ENCODE measurements around the gene CDKN1B.
"Not testable (repeated sequence)": the region's sequence is repeated elsewhere in the genome, so short reads cannot be mapped to it uniquely, and the experiment has no call there.

CDKN1B gene

DNA sequence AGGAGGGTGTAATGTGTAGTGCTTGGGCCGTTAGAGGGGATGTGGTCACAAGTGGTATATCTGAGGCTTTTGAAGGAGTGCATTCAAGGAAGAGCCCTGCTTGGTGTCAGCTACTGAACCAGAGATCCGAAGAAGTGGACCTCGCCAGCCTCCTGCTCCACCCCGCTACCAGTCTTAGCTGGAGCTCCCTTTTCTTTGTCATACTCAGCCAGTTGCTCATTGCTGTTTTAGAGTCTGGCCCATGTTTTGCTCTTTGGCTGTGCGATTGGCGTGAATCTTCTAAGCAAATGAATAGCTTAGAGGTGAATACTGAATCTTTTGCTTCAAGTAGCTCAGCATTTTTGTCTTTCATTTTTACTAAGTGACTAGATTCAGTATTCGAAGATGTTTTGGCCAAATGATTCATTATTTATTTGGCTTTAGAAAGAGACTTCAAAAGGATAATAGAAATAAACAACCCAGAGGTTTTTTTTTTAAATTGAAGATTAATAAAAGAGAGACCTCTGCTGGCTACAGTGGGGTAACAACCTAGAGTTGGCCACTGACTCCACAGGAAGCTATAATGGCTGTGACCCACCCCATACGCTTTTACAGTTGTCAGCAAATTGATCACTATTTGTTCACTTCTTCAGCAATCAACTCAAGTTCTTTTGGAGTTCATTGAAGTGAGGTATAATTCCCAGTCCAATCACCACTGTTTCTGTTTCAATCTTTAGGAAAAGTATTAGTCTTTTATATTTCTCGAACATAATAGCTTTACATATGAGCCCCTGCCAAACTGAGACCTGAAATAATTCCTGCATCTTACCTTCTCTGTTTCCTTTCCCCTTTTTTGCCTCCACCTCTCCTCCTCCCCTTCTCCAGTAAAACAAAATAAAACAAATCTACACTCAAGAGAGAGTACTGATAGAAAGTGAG lies 19.9 kb downstream of the CDKN1B start:
- Mint-ChIP-seq H3K4me3 (no peak overlapping the region), H3K27ac (peak overlapping the region; percentile 63), H3K36me3 (ENCODE audit: low read depth) (no peaks in the 10 kb centered on the region), H3K27me3 (no peaks in the 10 kb centered on the region), H3K4me1 (ENCODE audit: low read depth) (peaks cover 13% of the 10 kb centered on the region), H3K9me3 (no peaks in the 10 kb centered on the region)
- intact Hi-C loops (cut with micrococcal nuclease) = no loop called here

DNA sequence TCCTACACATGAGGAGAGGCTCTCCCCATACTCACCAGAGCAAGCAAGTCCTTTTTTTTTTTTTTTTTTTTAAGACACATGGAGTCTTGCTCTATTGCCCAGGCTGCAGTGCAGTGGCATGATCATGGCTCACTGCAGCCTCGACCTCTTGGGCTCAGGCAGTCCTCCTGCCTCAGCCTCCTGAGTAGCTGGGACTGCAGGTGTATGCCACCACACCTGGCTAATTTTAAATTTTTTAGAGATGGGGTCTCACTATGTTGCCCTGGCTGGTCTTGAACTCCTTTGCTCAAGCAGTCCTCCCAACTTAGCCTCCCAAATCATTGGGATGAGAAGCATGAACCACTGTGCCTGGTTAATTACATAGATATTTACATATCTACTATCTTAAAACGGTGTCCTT lies 21.0 kb downstream of the CDKN1B start:
- H3K27ac Mint-ChIP-seq; intact Hi-C loops (cut with micrococcal nuclease); H3K9me3 Mint-ChIP-seq; H3K4me3 Mint-ChIP-seq; H3K36me3 Mint-ChIP-seq (ENCODE audit: low read depth); H3K27me3 Mint-ChIP-seq: not testable (repeated sequence)
- H3K4me1 Mint-ChIP-seq (ENCODE audit: low read depth) = peaks cover 13% of the 10 kb centered on the region

DNA sequence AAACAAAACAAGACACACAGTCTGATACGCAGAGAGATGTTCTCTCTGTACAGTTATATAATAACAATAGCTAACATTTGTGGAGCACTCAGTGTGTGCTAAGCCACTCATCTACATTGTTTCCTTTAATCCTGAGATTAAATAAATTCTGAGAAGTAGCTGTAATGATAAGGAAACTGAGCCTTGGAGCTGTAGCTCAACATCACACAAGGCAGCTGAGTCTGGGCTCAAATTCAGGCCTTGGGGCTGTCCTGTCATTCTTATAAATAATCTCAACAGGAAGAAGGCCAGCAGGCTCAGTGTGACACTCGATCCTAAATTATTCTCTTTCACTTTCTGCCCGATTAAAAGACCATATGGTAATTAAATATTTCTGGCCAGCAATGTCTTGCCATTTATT lies 24.5 kb downstream of the CDKN1B start:
- no peaks in the 10 kb centered on the region for H3K9me3 Mint-ChIP-seq
- H3K4me3 Mint-ChIP-seq = no peak overlapping the region
- no peaks in the 10 kb centered on the region for H3K36me3 Mint-ChIP-seq (ENCODE audit: low read depth)
- intact Hi-C loops (cut with micrococcal nuclease) = no loop called here
- no peak overlapping the region for H3K27ac Mint-ChIP-seq
- H3K27me3 Mint-ChIP-seq = no peaks in the 10 kb centered on the region
- H3K4me1 Mint-ChIP-seq (ENCODE audit: low read depth) = peaks cover 9% of the 10 kb centered on the region

DNA sequence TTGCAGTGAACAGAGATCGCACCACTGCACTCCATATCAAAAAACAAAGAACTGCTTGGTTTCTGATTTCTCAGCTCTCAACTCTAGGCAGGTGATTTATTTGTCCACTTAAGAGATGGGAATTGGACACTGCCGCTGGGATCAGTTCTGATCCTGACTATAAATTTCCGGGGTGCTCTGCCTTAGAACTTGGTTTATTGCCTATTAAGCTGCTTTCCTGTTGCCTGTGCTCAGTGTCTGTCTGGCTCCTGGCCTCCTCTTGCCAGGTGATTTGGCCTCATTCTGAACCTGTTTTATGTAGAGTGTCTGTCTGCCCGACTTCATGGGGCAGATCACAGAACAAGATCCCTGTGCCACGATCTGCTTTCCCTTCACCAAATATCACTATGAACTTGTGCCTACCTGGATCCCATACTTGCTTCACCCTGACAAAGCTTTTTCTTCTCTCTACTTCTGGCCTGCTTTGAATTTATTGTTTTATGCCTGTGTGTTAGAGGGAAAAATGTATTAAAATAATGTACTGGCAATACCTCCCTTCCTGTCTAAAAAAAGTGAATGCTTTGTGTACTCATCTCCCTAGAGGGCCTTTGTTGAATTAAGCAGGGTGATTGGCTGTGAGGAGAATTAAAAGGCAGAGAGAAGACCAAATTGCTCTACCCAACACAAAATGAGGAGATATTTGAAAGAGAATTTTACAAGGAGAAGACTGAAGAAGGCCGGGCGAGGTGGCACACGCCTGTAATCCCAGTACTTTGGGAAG lies 27.6 kb downstream of the CDKN1B start:
- H3K36me3 Mint-ChIP-seq (ENCODE audit: low read depth) = no peaks in the 10 kb centered on the region
- H3K27me3 Mint-ChIP-seq = no peaks in the 10 kb centered on the region
- no peak overlapping the region for H3K27ac Mint-ChIP-seq
- no peaks in the 10 kb centered on the region for H3K9me3 Mint-ChIP-seq
- H3K4me3 Mint-ChIP-seq = no peak overlapping the region
- H3K4me1 Mint-ChIP-seq (ENCODE audit: low read depth) = peaks cover 10% of the 10 kb centered on the region
- intact Hi-C loops (cut with micrococcal nuclease) = no loop called here

DNA sequence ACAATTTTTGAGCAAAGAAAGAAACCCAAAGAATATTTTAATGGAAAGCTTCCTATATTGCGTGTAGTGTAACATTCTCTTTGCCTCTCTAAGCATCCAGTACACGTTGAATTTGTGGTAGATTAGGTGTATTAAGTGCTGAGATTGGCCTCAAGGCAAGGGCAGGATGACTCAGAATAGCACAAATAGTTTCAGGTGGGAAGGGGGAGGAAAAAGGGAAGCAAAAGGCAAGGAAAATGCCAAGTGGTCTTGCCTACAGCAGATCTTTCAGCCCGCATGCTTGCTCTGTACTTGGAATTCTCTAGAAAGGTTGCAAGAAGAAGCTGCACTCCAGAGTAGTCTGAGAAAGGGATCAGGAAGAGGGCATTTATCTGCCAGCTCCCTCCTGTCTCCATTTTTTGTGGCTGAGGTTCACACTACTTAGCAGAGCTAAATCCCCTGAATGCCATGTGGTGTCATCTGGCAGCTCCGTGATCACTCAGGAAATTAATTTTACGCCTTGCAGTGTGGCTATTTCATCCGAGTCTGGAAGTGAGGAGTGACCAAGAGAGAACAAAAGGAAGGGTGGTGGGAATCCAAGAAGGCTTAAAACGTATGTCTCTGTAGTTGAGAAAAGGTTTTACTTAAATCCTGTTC lies 28.5 kb downstream of the CDKN1B start:
- Mint-ChIP-seq H3K9me3 (no peaks in the 10 kb centered on the region), H3K4me3 (no peak overlapping the region), H3K4me1 (ENCODE audit: low read depth) (peaks cover 10% of the 10 kb centered on the region), H3K27me3 (no peaks in the 10 kb centered on the region), H3K36me3 (ENCODE audit: low read depth) (no peaks in the 10 kb centered on the region), H3K27ac (no peak overlapping the region)
- intact Hi-C loops (cut with micrococcal nuclease) = no loop called here

DNA sequence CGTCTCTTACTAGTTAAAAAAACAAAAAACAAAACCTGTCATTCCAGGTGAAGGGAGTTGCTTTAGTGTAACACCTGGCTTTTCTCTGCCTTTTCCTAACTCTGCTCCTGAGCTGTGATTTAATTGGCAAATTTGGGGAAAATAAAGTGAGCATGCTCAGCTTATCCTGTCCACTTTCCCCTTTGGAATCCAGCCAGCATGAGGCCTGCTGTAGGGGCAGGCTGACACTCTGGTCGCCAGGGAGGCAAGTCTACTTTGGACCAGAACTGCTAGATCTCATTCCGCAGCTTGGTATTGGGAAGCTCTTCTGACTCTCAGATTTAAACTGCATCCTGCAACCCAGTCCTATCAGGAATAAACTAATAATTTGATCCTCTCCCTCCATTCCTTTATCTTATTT lies 30.1 kb downstream of the CDKN1B start:
- H3K27ac Mint-ChIP-seq = no peak overlapping the region
- H3K36me3 Mint-ChIP-seq (ENCODE audit: low read depth) = no peaks in the 10 kb centered on the region
- H3K4me1 Mint-ChIP-seq (ENCODE audit: low read depth) = peaks cover 10% of the 10 kb centered on the region
- no peaks in the 10 kb centered on the region for H3K9me3 Mint-ChIP-seq
- H3K4me3 Mint-ChIP-seq = no peak overlapping the region
- H3K27me3 Mint-ChIP-seq = no peaks in the 10 kb centered on the region
- intact Hi-C loops (cut with micrococcal nuclease) = no loop called here

DNA sequence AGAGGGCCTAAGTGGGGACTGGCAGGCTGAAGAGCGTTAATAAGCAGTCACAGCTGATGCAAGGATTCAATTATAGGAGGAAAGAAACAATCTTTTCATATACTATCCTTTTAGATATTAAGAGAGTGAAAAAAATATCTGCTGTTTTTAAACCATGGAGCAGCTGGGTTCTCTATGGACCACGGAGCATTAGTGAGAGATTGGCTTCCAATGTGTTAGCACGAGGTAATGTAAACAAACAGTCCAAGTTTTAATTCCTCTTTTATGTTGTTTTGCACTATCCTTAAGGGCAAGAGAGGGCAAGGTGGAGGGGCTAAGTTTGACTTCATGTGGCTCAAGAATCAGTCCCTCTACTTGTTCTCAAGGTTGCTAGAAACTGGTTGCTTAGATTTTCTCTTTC lies 30.9 kb downstream of the CDKN1B start:
- Mint-ChIP-seq H3K9me3 (no peaks in the 10 kb centered on the region), H3K27ac (no peak overlapping the region), H3K36me3 (ENCODE audit: low read depth) (no peaks in the 10 kb centered on the region)

DNA sequence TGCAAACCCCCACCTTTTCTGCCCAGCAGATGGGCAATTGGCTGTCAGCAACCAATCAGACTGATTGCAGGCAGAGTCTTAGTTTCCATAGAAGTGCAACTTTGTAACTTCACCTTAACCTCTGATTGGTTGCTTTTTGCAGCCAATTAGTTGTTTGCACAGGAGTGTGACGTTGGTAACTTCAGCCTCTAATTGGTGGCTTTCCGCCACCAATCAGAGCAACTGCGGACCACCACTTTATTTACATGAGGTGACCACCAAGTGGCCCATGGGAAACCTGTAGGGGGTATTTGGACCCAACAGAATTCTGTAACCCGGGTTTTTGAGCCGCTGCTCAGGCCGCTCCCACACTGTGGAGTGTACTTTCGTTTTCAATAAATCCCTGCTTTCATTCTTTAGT lies 32.3 kb downstream of the CDKN1B start:
- peaks cover 10% of the 10 kb centered on the region for H3K4me1 Mint-ChIP-seq (ENCODE audit: low read depth)
- no peaks in the 10 kb centered on the region for H3K36me3 Mint-ChIP-seq (ENCODE audit: low read depth)
- H3K4me3 Mint-ChIP-seq = no peak overlapping the region
- no peak overlapping the region for H3K27ac Mint-ChIP-seq
- H3K27me3 Mint-ChIP-seq = no peaks in the 10 kb centered on the region
- H3K9me3 Mint-ChIP-seq = no peaks in the 10 kb centered on the region
- intact Hi-C loops (cut with micrococcal nuclease) = no loop called here

More for the DNA sequence above, 30.9 kb downstream of the CDKN1B start:
- Mint-ChIP-seq H3K4me3 (no peak overlapping the region), H3K4me1 (ENCODE audit: low read depth) (peaks cover 10% of the 10 kb centered on the region), H3K27me3 (no peaks in the 10 kb centered on the region)
- intact Hi-C loops (cut with micrococcal nuclease) = no loop called here

DNA sequence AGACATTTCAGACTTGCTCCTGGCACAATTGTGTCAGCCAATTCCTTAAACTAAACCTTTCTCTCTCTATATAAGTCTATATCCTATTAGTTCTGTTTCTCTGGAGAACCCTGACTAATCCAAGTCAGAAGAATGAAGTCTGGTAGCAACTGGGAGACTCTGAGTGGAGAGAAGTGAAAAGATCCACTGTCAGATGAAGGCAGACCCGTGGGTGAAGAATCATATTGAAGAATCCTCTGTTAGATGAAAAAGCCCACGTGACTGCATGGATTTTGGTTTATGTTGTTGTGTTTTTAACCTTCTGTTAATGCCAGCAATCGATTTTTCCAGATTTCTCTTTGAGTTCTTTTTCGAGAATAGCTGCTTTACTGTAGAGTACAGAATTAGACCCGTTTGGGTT lies 38.8 kb downstream of the CDKN1B start:
- no peak overlapping the region for H3K4me3 Mint-ChIP-seq
- no peak overlapping the region for H3K27ac Mint-ChIP-seq
- no peaks in the 10 kb centered on the region for H3K27me3 Mint-ChIP-seq
- H3K9me3 Mint-ChIP-seq = no peaks in the 10 kb centered on the region
- intact Hi-C loops (cut with micrococcal nuclease) = no loop called here
- no peaks in the 10 kb centered on the region for H3K36me3 Mint-ChIP-seq (ENCODE audit: low read depth)
- no peaks in the 10 kb centered on the region for H3K4me1 Mint-ChIP-seq (ENCODE audit: low read depth)

DNA sequence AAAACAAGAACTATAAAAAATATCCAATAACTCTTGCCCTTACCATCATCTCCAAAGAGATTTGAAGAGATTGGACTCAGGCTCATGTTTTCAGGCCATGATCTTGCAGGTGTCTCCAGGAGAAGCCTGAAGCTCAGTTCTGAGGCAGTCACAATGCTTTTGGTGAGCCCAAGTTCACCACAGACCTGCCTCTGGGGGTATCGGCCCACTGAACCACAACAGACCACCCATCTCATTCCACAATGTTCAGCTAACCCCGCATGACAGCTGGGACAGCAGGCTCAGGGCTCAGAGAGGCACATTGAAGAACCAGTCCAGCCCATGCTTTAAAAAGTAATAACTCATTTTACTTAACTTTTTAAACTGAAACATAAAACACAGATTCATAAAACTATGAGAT lies 40.0 kb downstream of the CDKN1B start:
- no peaks in the 10 kb centered on the region for H3K4me1 Mint-ChIP-seq (ENCODE audit: low read depth)
- intact Hi-C loops (cut with micrococcal nuclease) = no loop called here

DNA sequence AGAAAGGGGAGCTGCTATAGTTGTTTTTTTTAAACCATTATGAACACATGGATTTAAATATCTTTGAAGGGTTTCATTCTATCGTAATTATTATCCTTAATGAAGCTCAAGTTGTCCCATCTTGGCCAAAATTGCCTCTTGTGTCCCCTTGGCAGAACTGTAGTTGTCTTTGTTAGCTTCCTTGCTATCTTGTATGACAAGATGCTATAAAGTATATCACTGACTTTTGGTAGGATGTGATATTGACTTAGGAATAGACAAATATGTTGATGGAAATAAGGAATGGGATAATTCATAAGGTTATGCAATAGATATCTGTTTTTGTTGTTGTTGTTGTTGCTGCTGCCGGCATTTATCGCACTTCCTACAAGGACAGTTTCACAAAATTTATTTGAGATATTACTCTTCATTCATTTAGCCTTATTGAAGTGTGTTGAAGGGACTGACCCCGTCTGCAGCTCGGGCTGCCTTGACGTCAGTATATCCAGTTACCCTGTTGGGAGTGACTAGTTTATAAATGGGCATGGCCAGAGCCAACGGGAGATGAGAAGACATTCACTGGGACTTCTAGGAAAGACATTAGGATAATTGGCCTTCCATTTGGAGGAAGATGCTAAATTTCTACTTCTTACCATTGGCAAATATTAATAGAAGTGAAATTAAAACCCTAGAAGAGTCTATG lies 42.2 kb downstream of the CDKN1B start:
- Mint-ChIP-seq H3K27ac (no peak overlapping the region), H3K36me3 (ENCODE audit: low read depth) (no peaks in the 10 kb centered on the region), H3K9me3 (no peaks in the 10 kb centered on the region), H3K4me3 (no peak overlapping the region), H3K4me1 (ENCODE audit: low read depth) (no peaks in the 10 kb centered on the region), H3K27me3 (no peaks in the 10 kb centered on the region)
- intact Hi-C loops (cut with micrococcal nuclease) = no loop called here

More for the DNA sequence above, 40.0 kb downstream of the CDKN1B start:
- Mint-ChIP-seq H3K4me3 (no peak overlapping the region), H3K27me3 (no peaks in the 10 kb centered on the region), H3K9me3 (no peaks in the 10 kb centered on the region), H3K36me3 (ENCODE audit: low read depth) (no peaks in the 10 kb centered on the region), H3K27ac (no peak overlapping the region)

DNA sequence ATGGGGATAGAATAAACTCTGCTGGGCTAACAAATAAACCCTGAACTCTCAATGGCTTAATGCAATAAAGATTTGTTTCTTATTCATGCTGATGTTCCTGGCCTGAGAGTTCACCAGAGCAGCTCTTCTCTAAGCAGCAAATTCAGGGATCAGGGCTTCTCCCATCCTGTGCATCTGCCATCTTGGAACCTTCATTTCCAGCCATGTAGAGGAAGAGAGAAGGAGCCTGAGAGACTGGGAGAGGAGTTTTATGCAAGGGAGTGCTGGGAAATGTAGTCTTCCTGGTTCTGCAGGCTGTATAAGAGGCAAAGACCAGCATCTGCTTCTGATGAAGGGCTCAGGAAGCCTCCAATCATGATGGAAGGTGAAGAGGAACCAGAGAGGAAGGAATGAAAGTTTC lies 47.7 kb downstream of the CDKN1B start:
- Mint-ChIP-seq H3K27ac (no peak overlapping the region), H3K4me3 (no peak overlapping the region), H3K9me3 (peaks cover 4% of the 10 kb centered on the region), H3K4me1 (ENCODE audit: low read depth) (no peaks in the 10 kb centered on the region), H3K27me3 (no peaks in the 10 kb centered on the region), H3K36me3 (ENCODE audit: low read depth) (no peaks in the 10 kb centered on the region)
- intact Hi-C loops (cut with micrococcal nuclease) = no loop called here

DNA sequence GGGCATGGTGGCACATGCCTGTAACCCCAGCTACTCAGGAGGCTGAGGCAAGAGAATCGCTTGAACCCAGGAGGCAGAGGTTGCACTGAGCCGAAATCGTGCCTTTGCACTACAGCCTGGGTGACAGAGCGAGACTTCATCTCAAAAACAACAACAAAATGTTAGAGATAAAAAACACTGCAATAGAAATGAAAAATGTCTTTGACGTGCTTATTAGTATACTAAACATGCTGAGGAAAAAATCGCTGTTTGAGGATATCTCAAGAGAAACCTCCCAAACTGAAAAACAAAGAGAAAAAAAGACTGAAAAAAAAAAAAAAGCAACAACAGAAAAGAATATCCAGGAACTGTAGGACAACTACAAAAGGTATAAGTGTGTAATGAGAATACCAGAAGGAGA lies 53.1 kb downstream of the CDKN1B start:
- Mint-ChIP-seq H3K27me3 (no peaks in the 10 kb centered on the region), H3K27ac (no peak overlapping the region), H3K9me3 (peaks cover 14% of the 10 kb centered on the region), H3K4me1 (ENCODE audit: low read depth) (no peaks in the 10 kb centered on the region), H3K36me3 (ENCODE audit: low read depth) (no peaks in the 10 kb centered on the region), H3K4me3 (no peak overlapping the region)
- intact Hi-C loops (cut with micrococcal nuclease) = no loop called here
